ENCODE measurements around the gene ANKLE2.

GRCh38 chr12:132775502-132776229 lies 14.0 kb upstream of the ANKLE2 start:
- TF ChIP-seq, protein P1, sequence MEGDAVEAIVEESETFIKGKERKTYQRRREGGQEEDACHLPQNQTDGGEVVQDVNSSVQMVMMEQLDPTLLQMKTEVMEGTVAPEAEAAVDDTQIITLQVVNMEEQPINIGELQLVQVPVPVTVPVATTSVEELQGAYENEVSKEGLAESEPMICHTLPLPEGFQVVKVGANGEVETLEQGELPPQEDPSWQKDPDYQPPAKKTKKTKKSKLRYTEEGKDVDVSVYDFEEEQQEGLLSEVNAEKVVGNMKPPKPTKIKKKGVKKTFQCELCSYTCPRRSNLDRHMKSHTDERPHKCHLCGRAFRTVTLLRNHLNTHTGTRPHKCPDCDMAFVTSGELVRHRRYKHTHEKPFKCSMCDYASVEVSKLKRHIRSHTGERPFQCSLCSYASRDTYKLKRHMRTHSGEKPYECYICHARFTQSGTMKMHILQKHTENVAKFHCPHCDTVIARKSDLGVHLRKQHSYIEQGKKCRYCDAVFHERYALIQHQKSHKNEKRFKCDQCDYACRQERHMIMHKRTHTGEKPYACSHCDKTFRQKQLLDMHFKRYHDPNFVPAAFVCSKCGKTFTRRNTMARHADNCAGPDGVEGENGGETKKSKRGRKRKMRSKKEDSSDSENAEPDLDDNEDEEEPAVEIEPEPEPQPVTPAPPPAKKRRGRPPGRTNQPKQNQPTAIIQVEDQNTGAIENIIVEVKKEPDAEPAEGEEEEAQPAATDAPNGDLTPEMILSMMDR (IDR thresholded peaks at IDR 0.05): no peak
- TF ChIP-seq POLR2AphosphoS5 (IDR thresholded peaks at IDR 0.05) (no peak), POLR2A (IDR thresholded peaks at IDR 0.05) (no peak)

All from breast epithelium (tissue), 3 donors.